Hepatocyte (in vitro differentiated cells): Measurements from ENCODE around the gene TDRD3. TPM values are rescaled to one million over a fixed set of nuclear protein-coding genes. Genes with fewer than 3 reads are reported as not detected.

ENCODE experiments used
- DNase-seq: peaks from one replicate; pipeline ENCODE4 v3.0.0-alpha.2; 2016; ENCODE audit warnings: low spot score
- H2AFZ ChIP-seq: fragments of 200-600 bp; sonication (generic); 2 replicates; pipeline ENCODE4 v1.6.0; 2016; ENCODE audit warnings: antibody characterized with exemption, mild to moderate bottlenecking
- H3K27ac ChIP-seq: fragments of 200-600 bp; sonication (generic); 2 replicates; pipeline ENCODE4 v1.5.1; 2016; ENCODE audit warnings: mild to moderate bottlenecking
- H3K27me3 ChIP-seq: fragments of 200-600 bp; sonication (generic); 2 replicates; pipeline ENCODE4 v1.6.1; 2016
- H3K36me3 ChIP-seq: fragments of 200-600 bp; sonication (generic); replicated peaks from 2 replicates; pipeline ENCODE4 v1.5.1; 2016; ENCODE audit warnings: low read depth; ENCODE audit not compliant: insufficient read depth
- H3K4me1 ChIP-seq: fragments of 200-600 bp; sonication (generic); 2 replicates; pipeline ENCODE4 v1.5.1; 2016; ENCODE audit warnings: mild to moderate bottlenecking, moderate library complexity; ENCODE audit not compliant: insufficient read depth
- H3K4me2 ChIP-seq: fragments of 200-600 bp; sonication (generic); 2 replicates; pipeline ENCODE4 v1.6.0; 2016
- H3K4me3 ChIP-seq: fragments of 200-600 bp; sonication (generic); 2 replicates; pipeline ENCODE4 v1.5.1; 2016; ENCODE audit warnings: mild to moderate bottlenecking
- H3K79me2 ChIP-seq: fragments of 200-600 bp; sonication (generic); 2 replicates; pipeline ENCODE4 v1.6.0; 2017; ENCODE audit warnings: mild to moderate bottlenecking
- H3K9me2 ChIP-seq: fragments of 200-600 bp; sonication (generic); replicated peaks from 2 replicates; pipeline ENCODE4 v1.6.0; 2017; ENCODE audit warnings: mild to moderate bottlenecking; ENCODE audit not compliant: insufficient read depth
- H3K9me3 ChIP-seq: fragments of 200-600 bp; sonication (generic); 2 replicates; pipeline ENCODE4 v1.5.1; 2016; ENCODE audit warnings: low read depth, mild to moderate bottlenecking
- H4K20me1 ChIP-seq: fragments of 200-600 bp; sonication (generic); 2 replicates; pipeline ENCODE4 v1.6.0; 2016; ENCODE audit warnings: mild to moderate bottlenecking; ENCODE audit not compliant: insufficient read depth, poor library complexity, severe bottlenecking
- EZH2 ChIP-seq: fragments of 200-600 bp; sonication (generic); IDR thresholded peaks from 2 replicates; pipeline ENCODE4 v1.6.1; 2016; ENCODE audit warnings: antibody characterized with exemption, mild to moderate bottlenecking, borderline replicate concordance
- EZH2phosphoT487 ChIP-seq: fragments of 200-600 bp; sonication (generic); IDR thresholded peaks from one replicate; pipeline ENCODE4 v1.6.1; 2018; ENCODE audit warnings: antibody characterized with exemption, mild to moderate bottlenecking, low read depth, moderate library complexity; ENCODE audit not compliant: unreplicated experiment, severe bottlenecking
- WGBS: methylation state at CpG from one replicate; pipeline ENCODE4 v1.1.6; 2016; ENCODE audit warnings: low lambda C conversion rate; ENCODE audit errors: missing lambda C conversion rate; 5-methylcytosine and 5-hydroxymethylcytosine counted together
- polyA plus RNA-seq: library from polyadenylated mRNA; unstranded; fragments of >200 nt; fragmentation: Nextera tagmentation; extraction: Ambion mirVana; gene quantifications from 2 replicates; pipeline ENCODE4 v1.2.1, GENCODE V29; 2016
- total RNA-seq: library from RNA; depleted of rRNA; stranded (reverse); fragments of >200 nt; gene quantifications from 2 replicates; pipeline ENCODE4 v1.2.3, GENCODE V29; 2014
- TF ChIP-seq, protein P1 (sequence below): fragments of 200-600 bp; sonication (generic); IDR thresholded peaks from 2 replicates; pipeline ENCODE4 v1.5.1; 2016; ENCODE audit warnings: antibody characterized with exemption, mild to moderate bottlenecking; ENCODE audit not compliant: poor library complexity

The TDRD3 gene
- total and polyA plus RNA-seq, 2 experiments from 2014 or later = 5.3 to 16.8 TPM

DNA sequence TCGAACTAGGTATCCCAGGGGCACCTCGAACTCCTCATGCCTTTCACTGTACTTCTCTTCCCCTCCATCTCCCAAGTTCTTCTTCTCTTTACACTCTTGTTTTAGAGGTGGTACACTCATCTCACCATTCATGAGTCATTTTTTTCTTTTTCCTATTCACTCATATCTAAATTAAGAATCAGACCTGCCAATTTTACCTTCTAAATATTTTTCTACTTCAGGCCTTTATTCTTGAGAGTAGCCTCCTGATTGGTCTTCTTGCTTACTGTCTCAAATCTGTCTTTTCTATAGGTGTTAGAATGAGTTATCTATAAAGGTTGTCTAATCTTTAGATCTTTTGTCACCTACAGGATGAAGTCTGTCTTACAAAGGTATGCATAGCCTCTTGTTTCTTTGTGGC is 20.7 kb downstream of the TDRD3 start:
- Histone ChIP-seq H3K27me3 (no peaks in the 10 kb centered on the region), H3K4me3 (no peak overlapping the region), H3K36me3 (no peaks in the 10 kb centered on the region), H3K9me2 (no peaks in the 10 kb centered on the region), H3K4me2 (no peak overlapping the region), H3K9me3 (no peaks in the 10 kb centered on the region), H4K20me1 (no peaks in the 10 kb centered on the region), H3K27ac (no peak overlapping the region), H2AFZ (no peak overlapping the region), H3K4me1 (no peaks in the 10 kb centered on the region), H3K79me2 (peaks cover 59% of the 10 kb centered on the region)
- WGBS = 100% methylated on average over 2 of the region's 2 CpGs
- TF ChIP-seq EZH2 (no peak), EZH2phosphoT487 (no peak)
- TF ChIP-seq, protein P1, sequence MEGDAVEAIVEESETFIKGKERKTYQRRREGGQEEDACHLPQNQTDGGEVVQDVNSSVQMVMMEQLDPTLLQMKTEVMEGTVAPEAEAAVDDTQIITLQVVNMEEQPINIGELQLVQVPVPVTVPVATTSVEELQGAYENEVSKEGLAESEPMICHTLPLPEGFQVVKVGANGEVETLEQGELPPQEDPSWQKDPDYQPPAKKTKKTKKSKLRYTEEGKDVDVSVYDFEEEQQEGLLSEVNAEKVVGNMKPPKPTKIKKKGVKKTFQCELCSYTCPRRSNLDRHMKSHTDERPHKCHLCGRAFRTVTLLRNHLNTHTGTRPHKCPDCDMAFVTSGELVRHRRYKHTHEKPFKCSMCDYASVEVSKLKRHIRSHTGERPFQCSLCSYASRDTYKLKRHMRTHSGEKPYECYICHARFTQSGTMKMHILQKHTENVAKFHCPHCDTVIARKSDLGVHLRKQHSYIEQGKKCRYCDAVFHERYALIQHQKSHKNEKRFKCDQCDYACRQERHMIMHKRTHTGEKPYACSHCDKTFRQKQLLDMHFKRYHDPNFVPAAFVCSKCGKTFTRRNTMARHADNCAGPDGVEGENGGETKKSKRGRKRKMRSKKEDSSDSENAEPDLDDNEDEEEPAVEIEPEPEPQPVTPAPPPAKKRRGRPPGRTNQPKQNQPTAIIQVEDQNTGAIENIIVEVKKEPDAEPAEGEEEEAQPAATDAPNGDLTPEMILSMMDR = no peak
- DNase-seq = no peak

DNA sequence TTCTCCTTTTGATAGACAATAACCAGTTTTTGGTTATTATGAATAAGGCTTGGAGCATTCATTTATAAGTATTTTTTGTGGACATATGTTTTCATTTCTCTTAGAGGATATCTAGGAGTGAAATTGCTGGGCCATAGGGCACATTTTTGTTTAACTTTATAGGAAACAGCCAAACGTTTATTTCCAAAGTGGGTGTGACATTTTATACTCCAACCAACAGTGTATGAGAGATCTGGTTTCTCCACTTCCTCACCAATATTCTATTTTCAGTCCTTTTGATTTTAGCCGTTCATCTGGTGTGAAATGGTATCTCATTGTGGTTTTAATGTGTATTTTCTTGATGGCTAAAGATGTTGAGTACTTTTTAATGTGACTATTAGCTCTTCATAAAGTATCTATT is 21.9 kb downstream of the TDRD3 start:
- Histone ChIP-seq H4K20me1 (no peaks in the 10 kb centered on the region), H3K4me3 (no peak overlapping the region), H3K27ac (no peak overlapping the region), H2AFZ (no peak overlapping the region), H3K4me2 (no peak overlapping the region), H3K79me2 (peaks cover 51% of the 10 kb centered on the region), H3K9me2 (no peaks in the 10 kb centered on the region), H3K9me3 (no peaks in the 10 kb centered on the region), H3K4me1 (no peaks in the 10 kb centered on the region), H3K36me3 (no peaks in the 10 kb centered on the region), H3K27me3 (no peaks in the 10 kb centered on the region)
- DNase-seq = no peak
- no peak for TF ChIP-seq EZH2phosphoT487
- TF ChIP-seq, protein P1 = no peak
- no peak for TF ChIP-seq EZH2
- WGBS = 93% methylated on average over 2 of the region's 2 CpGs

DNA sequence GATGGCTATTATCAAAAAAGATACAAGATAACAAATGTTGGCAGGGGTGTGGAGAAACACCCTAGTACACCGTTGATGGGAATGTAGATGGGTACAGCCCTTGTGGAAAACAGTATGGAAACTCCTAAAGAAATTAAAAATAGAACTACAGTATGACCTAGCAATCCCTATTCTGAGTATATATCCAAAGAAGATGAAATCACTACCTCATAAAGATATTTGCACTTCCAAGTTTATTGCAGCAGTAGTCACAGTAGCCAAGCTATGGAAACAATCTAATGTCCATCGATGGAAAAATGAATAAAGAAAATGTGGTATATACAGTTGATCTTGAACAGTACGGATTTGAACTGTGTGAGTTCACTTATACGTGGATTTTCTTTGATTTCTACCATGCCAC is 28.3 kb downstream of the TDRD3 start:
- H3K79me2 ChIP-seq = peaks cover 11% of the 10 kb centered on the region
- WGBS = 95% methylated on average over 4 of the region's 4 CpGs
- no peak overlapping the region for H3K4me3 ChIP-seq
- H3K4me1 ChIP-seq = no peaks in the 10 kb centered on the region
- no peak overlapping the region for H2AFZ ChIP-seq
- no peak for DNase-seq
- H3K27ac ChIP-seq = no peak overlapping the region
- TF ChIP-seq EZH2 (no peak), EZH2phosphoT487 (no peak)
- TF ChIP-seq, protein P1 = no peak
- H3K9me2 ChIP-seq = no peaks in the 10 kb centered on the region
- H4K20me1 ChIP-seq = no peaks in the 10 kb centered on the region
- H3K4me2 ChIP-seq = no peak overlapping the region
- no peaks in the 10 kb centered on the region for H3K9me3 ChIP-seq
- no peaks in the 10 kb centered on the region for H3K27me3 ChIP-seq
- no peaks in the 10 kb centered on the region for H3K36me3 ChIP-seq

DNA sequence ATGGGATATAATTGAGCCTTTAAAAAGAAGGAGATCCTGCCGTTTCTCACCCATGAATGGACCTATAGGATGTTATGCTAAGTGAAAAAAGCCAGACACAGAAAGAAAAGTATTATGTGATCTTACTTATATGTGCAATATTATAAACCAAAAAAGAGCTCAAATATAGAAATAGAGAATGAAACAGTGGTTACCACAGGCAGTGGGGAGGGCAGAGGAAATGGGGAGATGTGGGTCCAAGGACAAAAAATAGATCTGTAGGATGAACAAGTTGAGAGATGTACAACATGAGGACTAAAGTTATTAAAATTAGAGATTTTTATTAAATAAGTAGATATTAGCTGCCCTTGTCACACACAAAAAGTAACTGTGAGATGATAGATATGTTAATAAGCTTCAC is 29.1 kb downstream of the TDRD3 start:
- TF ChIP-seq EZH2 = no peak
- TF ChIP-seq, protein P1 = no peak
- TF ChIP-seq EZH2phosphoT487 = no peak
- 66% methylated on average over 1 of the region's 1 CpG for WGBS
- H3K79me2 ChIP-seq = peaks cover 10% of the 10 kb centered on the region
- no peak overlapping the region for H3K4me3 ChIP-seq
- no peaks in the 10 kb centered on the region for H3K36me3 ChIP-seq
- no peak overlapping the region for H2AFZ ChIP-seq
- no peaks in the 10 kb centered on the region for H3K27me3 ChIP-seq
- no peak overlapping the region for H3K27ac ChIP-seq
- no peaks in the 10 kb centered on the region for H3K9me3 ChIP-seq
- H3K4me2 ChIP-seq = no peak overlapping the region
- DNase-seq = no peak
- H3K9me2 ChIP-seq = no peaks in the 10 kb centered on the region
- no peaks in the 10 kb centered on the region for H3K4me1 ChIP-seq
- H4K20me1 ChIP-seq = no peaks in the 10 kb centered on the region
